ENCODE data around the gene EAPP.

- TF ChIP-seq CTCF (IDR thresholded peaks at IDR 0.05) (no peak), POLR2A (IDR thresholded peaks at IDR 0.05) (no peak)
These were observed 57.0 kb downstream of the EAPP start for GRCh38 chr14:34482463-34482862.
